GM18951 (cell line): ENCODE data around the gene XAB2.

Experiments
- POLR2A ChIP-seq: IDR thresholded peaks from 4 replicates; pipeline ENCODE4 v1.6.1; 2011; ENCODE audit warnings: mild to moderate bottlenecking; ENCODE audit not compliant: insufficient read length, insufficient read depth; ENCODE audit errors: extremely low read depth
- in situ Hi-C: fragments of 300-500 bp; cut with MboI; formaldehyde crosslinking; loops from one replicate; pipeline ENCODE4 v1.12.0; 2022; ENCODE audit warnings: low sequenced_read_pairs, mixed read lengths, inconsistent platforms; ENCODE audit not compliant: unreplicated experiment

XAB2 gene

DNA sequence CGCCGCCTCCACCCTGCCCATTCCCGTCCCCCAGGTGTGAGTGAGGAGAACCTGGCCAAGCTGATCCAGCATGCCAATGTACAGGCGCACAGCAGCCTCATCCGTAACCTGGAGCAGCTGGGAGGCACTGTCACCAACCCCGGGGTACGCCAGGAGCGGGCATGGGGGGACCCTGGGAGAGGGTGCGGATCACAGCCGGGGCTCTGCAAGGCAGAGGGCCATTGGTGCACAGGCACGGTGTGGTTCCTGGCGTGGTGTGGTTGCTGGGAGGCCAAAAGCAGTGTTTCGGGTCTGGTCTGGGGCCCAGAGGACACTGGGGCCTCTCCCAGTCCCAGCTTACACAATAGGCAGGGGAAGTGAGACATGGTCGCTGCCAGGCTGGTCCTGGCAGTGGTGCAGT lies 15.8 kb upstream of the XAB2 start:
- in situ Hi-C loops, result loop anchor here (10.0 kb wide), 1 partner anchor 160 kb away; no protein-coding TSS in a partner anchor
- no peak for TF ChIP-seq POLR2A

GRCh38 chr19:7644550-7644877 lies 15.2 kb upstream of the XAB2 start:
- in situ Hi-C loops, result loop anchor here (10.0 kb wide), 1 partner anchor 160 kb away; no protein-coding TSS in a partner anchor
- no peak for TF ChIP-seq POLR2A

GRCh38 chr19:7643629-7644549 lies 14.5 kb upstream of the XAB2 start:
- in situ Hi-C loops, result loop anchor here (10.0 kb wide), 1 partner anchor 161 kb away; no protein-coding TSS in a partner anchor

GRCh38 chr19:7643031-7643415 lies 13.7 kb upstream of the XAB2 start:
- in situ Hi-C loops, result loop anchor here (10.0 kb wide), 1 partner anchor 162 kb away; no protein-coding TSS in a partner anchor

GRCh38 chr19:7642295-7643030 lies 13.1 kb upstream of the XAB2 start:
- no peak for TF ChIP-seq POLR2A
- in situ Hi-C loops, result loop anchor here (10.0 kb wide), 1 partner anchor 162 kb away; no protein-coding TSS in a partner anchor

More at GRCh38 chr19:7643031-7643415, 13.7 kb upstream of the XAB2 start:
- no peak for TF ChIP-seq POLR2A

GRCh38 chr19:7641290-7642276 lies 12.2 kb upstream of the XAB2 start:
- TF ChIP-seq POLR2A, result no peak
- in situ Hi-C loops, result loop anchor here (10.0 kb wide), 1 partner anchor 163 kb away; no protein-coding TSS in a partner anchor

- no peak for TF ChIP-seq POLR2A
- in situ Hi-C loops, result loop anchor here (10.0 kb wide), 1 partner anchor 164 kb away; no protein-coding TSS in a partner anchor
Measured at GRCh38 chr19:7640803-7641202, 11.5 kb upstream of the XAB2 start.

DNA sequence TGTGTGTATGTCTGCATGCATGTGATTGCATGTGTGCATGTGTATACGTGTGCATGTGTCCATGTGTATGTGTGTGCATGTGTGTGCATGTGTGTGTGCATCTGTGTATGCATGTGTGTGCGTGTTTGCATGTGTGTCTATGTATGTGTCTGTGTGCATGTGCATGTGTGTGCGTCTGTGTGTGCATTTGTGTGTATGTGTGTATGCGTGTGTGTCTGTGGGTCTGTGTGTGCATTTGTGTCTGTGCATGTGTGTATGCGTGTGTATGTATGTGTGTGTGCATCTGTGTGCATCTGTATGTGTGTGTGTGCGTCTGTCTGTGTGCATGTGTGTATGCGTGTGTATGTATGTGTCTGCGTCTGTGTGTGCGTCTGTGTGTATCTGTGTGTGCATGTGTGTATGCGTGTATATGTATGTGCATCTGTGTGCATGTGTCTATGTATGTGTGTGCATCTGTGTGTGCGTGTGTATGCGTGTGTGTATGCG lies 10.6 kb upstream of the XAB2 start:
- TF ChIP-seq POLR2A, result no peak

DNA sequence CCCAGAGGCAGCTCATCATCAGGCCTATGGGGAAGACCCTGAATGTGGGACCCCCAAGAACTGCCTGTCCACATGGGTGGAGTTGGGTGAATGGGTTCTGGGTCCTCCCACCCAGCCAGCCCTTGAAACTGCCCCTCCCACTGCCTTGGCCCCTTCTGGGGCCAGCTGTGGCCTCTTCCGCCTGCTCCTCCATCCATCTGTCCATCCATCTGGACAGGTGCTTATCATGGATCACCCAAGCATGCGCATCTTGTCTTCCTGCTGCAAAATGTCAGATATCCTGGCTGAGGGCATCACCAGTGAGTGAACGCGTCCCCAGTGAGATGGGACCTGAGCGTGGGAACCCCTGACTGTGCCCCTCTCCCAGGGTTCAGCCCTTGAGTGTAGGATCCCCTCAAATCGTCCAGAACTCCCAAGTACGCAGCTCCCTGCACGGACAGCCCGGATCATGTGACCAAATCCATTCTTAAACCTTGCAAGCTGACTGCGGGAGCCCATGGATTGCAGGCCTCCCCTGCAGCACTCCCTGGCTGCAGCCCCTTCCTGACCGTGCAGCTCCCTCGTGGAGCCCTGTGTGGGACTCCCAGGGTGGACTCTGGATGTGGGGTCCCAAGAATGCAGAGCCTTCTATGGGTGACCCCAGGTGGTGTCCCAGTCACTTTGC lies 9.6 kb upstream of the XAB2 start:
- in situ Hi-C loops, result no loop called here
- TF ChIP-seq POLR2A, result no peak

More for the DNA sequence above, 10.6 kb upstream of the XAB2 start:
- in situ Hi-C loops, result loop anchor here (10.0 kb wide), 1 partner anchor 165 kb away; no protein-coding TSS in a partner anchor

DNA sequence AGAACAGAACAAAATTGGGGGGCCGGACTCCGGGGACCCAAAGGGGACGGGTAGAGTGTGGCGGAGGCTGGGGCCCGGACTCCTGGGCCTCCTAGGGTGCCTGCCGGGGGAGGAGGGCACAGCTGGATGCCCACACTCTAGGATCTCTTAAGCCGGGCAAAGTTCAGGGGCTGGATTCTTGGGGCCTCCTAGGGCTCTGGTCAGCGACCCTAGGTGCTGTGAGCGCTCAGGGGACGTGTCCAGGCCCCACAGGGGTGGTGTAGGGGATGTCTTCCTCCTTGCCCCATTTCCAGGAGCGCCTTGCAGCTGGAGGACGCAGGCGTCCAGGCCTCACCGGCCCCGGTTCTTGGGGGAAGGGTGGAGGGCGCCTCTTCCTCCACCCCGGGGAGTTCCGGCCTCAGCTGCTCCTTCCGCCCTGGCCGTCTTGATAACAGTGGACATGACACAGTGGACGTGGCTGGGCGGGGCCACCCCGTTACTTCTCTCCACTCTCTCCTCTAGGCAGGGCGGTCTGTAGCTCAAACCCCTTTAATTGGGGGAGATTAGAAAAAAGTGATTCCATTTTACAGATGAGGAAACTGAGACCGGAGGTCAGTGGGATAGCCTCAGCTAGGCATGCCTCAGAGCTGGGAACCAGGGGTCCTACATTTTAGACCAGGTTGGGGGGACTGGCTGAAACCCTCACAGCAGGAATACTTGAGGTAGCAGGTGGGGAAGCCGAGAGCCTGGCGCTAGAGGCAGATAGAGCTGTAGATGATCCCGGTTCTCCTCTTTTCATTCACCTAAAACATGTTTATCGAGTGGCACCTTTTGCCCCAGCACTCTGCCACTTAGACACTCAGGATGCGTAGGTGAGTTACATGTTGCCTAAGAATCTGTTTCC lies 8.3 kb upstream of the XAB2 start:
- TF ChIP-seq POLR2A, result no peak
- in situ Hi-C loops, result no loop called here
